RWPE2 (cell line): ENCODE measurements around the gene NSUN2.

Source experiments
- ATAC-seq: fragments of 200-7000 bp; cut with Tn5 transposase; 3 replicates; pipeline ENCODE4 v1.9.1; 2021; ENCODE audit warnings: low read depth
- DNase-seq: peaks from one replicate; pipeline ENCODE4 v3.0.0-alpha.2; 2020; ENCODE audit warnings: low spot score
- H3K27ac ChIP-seq: fragments of 450-650 bp; 2 replicates; pipeline ENCODE4 v1.5.1; 2017; ENCODE audit warnings: mild to moderate bottlenecking; ENCODE audit not compliant: poor library complexity, severe bottlenecking
- H3K27me3 ChIP-seq: fragments of 250-450 bp; sonication (Bioruptor Pico); 2 replicates; pipeline ENCODE4 v1.5.1; 2021; ENCODE audit warnings: mild to moderate bottlenecking, moderate library complexity; ENCODE audit not compliant: insufficient read depth, poor library complexity, severe bottlenecking
- H3K36me3 ChIP-seq: fragments of 250-450 bp; sonication (Bioruptor Pico); 2 replicates; pipeline ENCODE4 v1.5.1; 2020; ENCODE audit warnings: low read depth, mild to moderate bottlenecking, moderate library complexity
- H3K4me1 ChIP-seq: fragments of 250-450 bp; sonication (Bioruptor Pico); 2 replicates; pipeline ENCODE4 v1.5.1; 2021; ENCODE audit warnings: mild to moderate bottlenecking, moderate library complexity; ENCODE audit not compliant: insufficient read depth, poor library complexity, severe bottlenecking
- H3K4me3 ChIP-seq: fragments of 250-450 bp; sonication (Bioruptor Pico); 2 replicates; pipeline ENCODE4 v1.5.1; 2021; ENCODE audit warnings: mild to moderate bottlenecking, moderate library complexity; ENCODE audit not compliant: severe bottlenecking
- H3K9me3 ChIP-seq: fragments of 250-450 bp; sonication (Bioruptor Pico); 2 replicates; pipeline ENCODE4 v1.5.1; 2021; ENCODE audit warnings: mild to moderate bottlenecking, moderate library complexity; ENCODE audit not compliant: severe bottlenecking
- CTCF ChIP-seq: fragments of 450-650 bp; IDR thresholded peaks from one replicate; pipeline ENCODE4 v1.5.1; 2017; ENCODE audit warnings: mild to moderate bottlenecking, moderate library complexity; ENCODE audit not compliant: poor library complexity, severe bottlenecking

NSUN2 gene

GRCh38 chr5:6623228-6623627 is 9.6 kb downstream of the NSUN2 start:
- H3K27ac ChIP-seq = no peak overlapping the region
- DNase-seq (no peak), ATAC-seq (no peak)
- H3K9me3 ChIP-seq = no peaks in the 10 kb centered on the region
- H3K4me3 ChIP-seq = no peak overlapping the region
- peaks cover 100% of the 10 kb centered on the region for H3K36me3 ChIP-seq
- H3K4me1 ChIP-seq = no peaks in the 10 kb centered on the region
- TF ChIP-seq CTCF = no peak
- no peaks in the 10 kb centered on the region for H3K27me3 ChIP-seq

GRCh38 chr5:6616632-6617031 is 16.2 kb downstream of the NSUN2 start:
- Histone ChIP-seq H3K4me1 (no peaks in the 10 kb centered on the region), H3K27ac (no peak overlapping the region), H3K36me3 (peaks cover 92% of the 10 kb centered on the region), H3K27me3 (no peaks in the 10 kb centered on the region), H3K9me3 (no peaks in the 10 kb centered on the region), H3K4me3 (no peak overlapping the region)
- ATAC-seq (no peak), DNase-seq (no peak)
- TF ChIP-seq CTCF = no peak

GRCh38 chr5:6615034-6615815 is 17.6 kb downstream of the NSUN2 start:
- Histone ChIP-seq H3K27me3 (no peaks in the 10 kb centered on the region), H3K36me3 (peaks cover 92% of the 10 kb centered on the region), H3K9me3 (no peaks in the 10 kb centered on the region), H3K27ac (no peak overlapping the region), H3K4me3 (no peak overlapping the region), H3K4me1 (no peaks in the 10 kb centered on the region)
- DNase-seq (no peak), ATAC-seq (no peak)
- no peak for TF ChIP-seq CTCF

- H3K27me3 ChIP-seq = no peaks in the 10 kb centered on the region
- H3K36me3 ChIP-seq = peaks cover 92% of the 10 kb centered on the region
- H3K9me3 ChIP-seq = no peaks in the 10 kb centered on the region
- ATAC-seq (no peak), DNase-seq (no peak)
- H3K4me1 ChIP-seq = no peaks in the 10 kb centered on the region
- no peak overlapping the region for H3K27ac ChIP-seq
- no peak overlapping the region for H3K4me3 ChIP-seq
- TF ChIP-seq CTCF = no peak
These were observed 21.2 kb downstream of the NSUN2 start for GRCh38 chr5:6611334-6612256.
